Stromal cell of bone marrow (primary cell): Measurements from ENCODE around the gene ATCAY.
"Not testable (repeated sequence)": the region's sequence is repeated elsewhere in the genome, so short reads cannot be mapped to it uniquely, and the experiment has no call there.

Experiments
- DNase-seq: peaks from one replicate; pipeline ENCODE4 v3.0.0-alpha.2; 2012; ENCODE audit warnings: low read depth

The ATCAY gene

DNA sequence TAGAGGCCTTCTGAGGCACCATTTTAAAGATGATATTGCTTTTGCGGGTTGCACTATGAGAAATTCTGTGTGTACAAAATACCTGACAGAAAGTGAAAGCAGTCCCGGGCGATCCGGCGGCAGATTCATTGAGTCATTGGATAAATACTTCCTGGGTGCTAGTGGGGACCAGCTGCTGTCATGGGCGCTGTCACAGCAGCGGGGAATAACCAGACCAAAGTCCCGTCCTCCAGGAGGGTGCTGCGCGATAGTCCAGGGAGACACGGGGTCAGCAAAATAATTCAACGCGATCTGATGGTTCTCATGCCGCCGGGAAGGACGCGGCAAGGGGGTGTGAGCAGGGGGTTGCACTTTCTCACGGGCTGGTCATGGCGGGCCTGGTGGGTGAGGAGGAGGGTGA is 25.2 kb upstream of the ATCAY start:
- no peak for DNase-seq

- DNase-seq, result no peak
Observed at GRCh38 chr19:3857449-3858003, 23.0 kb upstream of the ATCAY start.

DNA sequence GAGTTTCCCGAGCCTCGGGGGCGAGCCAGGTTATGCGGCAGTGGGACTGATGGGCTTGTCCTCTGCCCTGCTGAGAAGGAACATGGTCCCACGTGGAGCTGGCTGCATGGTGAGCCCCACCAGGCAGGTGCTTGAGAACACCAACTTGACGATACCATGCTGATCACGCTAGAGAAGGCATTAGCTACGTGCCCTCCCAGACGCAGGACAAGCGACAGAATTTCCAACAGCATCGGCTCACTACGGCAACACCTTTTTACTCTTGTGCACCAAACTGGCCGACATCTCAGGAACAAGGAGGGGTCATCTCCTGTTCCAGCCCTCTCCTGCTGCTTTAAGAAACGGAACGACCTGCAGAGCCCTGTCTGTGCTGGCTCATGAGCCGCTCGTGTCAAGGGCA is 20.0 kb upstream of the ATCAY start:
- DNase-seq, result no peak

DNA sequence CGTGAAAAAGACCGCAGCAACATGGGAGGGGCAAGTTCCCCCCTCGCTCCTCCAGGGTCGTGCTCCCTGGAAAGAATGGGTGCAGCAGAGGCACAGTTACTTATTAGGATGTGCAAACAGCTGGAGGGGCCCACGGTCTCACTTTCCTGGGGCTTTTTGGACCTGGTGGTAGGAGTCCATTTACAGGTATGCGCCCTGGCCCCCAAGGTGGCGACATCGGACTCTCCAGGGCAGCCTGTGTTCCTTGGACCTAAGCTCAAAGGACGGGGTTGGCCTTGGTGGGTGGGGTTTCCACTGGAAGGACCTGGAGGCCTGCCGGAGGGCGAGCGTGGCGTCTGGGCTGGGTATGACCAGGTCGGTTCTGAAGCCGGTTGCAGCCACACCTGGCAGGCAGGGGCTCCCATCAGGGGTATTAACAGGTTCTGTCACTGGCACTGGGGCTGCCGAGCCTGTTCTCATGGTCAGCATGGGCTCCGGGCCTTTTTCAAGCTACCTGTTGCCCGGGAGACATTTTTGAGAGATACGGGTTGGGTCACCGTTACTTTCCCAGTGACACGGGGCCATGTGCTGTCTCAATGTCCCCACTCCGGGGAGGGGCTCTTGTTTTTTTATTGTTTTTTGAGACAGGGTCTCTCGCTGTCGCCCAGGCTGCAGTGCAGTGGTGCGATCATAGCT is 17.5 kb upstream of the ATCAY start:
- no peak for DNase-seq

DNA sequence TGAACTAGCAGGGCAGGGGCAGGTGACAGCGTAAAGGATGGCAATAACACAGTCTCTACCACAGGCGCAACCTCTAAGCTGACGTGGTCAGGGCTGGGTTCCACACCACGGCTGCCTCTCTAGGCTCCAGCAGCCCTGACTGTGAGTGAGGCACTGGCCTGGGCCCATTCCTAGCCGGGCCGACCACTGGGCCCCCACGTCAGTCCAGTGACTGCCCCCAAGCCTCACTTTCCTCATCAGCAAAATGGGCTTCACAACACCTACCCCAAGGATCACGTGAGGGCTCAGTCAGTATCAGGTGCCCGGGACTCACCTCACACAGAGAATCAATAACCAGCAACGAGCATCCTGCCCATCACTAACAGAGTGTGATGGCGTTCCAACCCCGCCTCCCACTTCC is 16.8 kb upstream of the ATCAY start:
- no peak for DNase-seq

GRCh38 chr19:3866910-3867638 is 13.4 kb upstream of the ATCAY start:
- no peak for DNase-seq

DNA sequence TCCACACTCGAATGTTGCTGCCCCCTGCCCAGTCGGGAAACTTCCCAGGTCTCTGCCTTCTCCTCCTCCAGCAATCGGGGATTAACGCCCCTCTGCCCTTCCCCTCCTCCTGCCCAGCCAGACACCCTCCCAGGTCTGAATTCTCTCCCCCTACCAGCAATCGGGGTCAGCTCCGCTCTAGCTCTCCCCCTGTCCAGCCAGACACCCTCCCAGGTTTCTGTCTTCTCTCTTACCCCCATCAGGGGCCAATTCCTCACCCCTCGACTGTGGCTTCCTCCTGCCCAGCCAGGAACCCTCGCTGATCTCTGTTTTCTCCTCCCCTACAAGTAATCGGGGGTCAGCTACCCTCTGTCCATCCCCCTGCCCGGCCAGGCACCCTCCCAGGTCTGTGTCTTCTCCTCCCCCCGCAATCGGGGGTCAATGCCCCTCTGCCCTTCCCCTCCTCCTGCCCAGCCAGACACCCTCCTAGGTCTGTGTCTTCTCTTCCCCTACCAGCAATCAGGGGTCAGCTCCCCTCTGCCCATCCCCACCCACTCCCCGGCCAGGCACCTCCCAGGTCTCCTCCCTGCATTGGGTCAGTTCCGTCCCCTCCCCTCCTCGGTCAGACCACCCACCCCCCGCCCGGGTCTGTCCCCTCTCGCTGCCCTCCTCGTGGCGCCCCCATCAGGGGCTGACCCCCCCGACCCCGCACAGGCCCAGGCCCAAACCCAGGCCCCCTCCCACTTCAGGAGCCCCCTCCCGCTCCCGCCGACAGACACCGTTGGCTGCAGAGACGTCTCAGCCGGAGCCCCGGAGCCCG is 12.3 kb upstream of the ATCAY start:
- no peak for DNase-seq

GRCh38 chr19:3868770-3869456 is 11.6 kb upstream of the ATCAY start, which contains the start of gene ZFR2:
Gene ZFR2 (minus strand): TSS chr19:3869038. CDS start chr19:3869017, 21 bp downstream.
- DNase-seq, result no peak

DNA sequence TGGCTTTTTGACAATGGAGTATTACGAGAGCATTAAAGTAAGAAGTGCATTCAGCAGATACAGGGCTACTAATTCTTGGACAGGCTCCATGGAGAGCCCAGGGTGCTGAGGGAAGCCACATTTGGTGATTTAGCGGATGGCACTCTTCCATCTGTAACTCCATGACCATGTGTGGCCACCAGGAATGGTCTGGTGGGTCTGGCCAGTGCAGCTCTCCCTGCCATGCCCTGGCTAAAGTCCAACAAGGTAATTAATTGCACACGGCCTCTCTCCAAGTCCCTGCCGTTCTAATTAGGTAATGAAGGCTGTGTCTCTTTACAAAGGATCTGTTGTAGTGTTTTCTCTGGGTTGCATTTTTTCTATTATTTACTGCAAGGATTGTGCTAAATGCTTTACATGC is 7.3 kb upstream of the ATCAY start:
- no peak for DNase-seq

DNA sequence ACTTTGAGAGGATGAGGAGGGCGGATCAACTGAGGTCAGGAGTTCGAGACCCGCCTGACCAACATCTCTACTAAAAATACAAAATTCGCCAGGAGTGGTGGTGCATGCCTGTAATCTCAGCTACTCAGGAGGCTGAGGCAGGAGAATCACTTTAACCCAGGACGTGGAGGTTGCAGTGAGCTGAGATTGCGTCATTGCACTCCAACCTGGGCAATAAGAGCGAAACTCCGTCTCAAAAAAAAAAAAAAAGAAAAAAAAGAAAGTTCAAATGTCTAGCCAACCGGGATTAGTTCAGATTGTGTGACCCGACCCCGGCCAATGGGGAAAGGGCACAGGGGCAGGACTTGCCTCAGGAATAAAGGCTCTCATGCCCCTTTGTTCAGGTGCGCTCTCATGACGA is 5.8 kb upstream of the ATCAY start:
- DNase-seq, result not testable (repeated sequence)

DNA sequence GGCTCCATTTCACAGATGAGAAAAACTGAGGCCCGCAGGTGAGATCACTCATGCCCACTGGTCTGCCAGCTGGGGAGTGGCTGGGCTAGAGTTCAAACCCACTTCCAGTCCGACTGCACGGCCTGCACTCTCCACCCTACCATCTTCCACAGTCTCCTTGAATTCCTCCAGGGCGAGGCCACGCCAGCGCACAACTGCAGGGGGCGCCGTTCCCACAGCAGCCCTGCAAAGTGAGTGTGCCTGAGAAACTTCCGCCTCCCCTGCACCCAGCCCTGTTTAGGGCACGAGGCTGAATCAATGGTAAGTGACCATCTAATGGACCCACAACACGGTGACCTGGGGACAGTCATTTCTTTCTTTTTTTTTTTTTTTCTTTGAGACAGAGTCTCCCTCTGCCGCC is 829 bp upstream of the ATCAY start:
- DNase-seq, result no peak

- no peak for DNase-seq
Observed at GRCh38 chr19:3881272-3882040, 971 bp downstream of the ATCAY start.

GRCh38 chr19:3882041-3882384 is 1.5 kb downstream of the ATCAY start:
- DNase-seq, result no peak

GRCh38 chr19:3890591-3890990 is 10.1 kb downstream of the ATCAY start:
- no peak for DNase-seq

DNA sequence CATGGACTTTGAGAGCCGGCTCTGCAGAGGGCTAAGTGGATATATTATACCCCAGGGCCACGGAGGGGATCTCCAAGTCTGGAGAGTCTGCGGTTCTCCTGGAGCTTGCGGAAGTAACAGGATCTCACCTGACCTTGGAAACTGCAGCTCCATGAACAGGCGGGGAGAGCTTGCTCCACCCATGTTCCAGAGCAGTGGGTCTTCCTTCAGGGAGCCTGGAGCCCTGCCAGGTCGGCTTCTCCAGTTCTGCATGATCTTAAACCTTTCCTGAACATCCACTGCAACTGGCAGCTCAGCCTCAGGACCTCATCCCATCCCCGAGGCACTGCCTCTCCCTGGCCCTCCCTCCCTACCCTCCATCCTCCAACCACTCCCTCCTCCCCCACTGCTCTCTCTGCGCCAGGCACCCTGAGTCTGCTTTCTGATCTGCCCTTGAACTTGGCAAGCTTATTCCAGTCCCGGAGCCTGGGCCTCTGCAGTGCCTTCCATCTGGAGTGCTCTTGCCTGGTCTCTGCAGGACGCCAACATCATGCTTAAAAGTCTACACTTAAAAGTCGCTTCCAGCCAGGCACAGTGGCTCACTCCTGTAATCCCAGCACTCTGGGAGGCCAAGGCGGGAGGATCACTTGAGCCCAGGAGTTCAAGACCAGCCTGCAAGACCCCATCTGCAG is 13.2 kb downstream of the ATCAY start:
- no peak for DNase-seq

DNA sequence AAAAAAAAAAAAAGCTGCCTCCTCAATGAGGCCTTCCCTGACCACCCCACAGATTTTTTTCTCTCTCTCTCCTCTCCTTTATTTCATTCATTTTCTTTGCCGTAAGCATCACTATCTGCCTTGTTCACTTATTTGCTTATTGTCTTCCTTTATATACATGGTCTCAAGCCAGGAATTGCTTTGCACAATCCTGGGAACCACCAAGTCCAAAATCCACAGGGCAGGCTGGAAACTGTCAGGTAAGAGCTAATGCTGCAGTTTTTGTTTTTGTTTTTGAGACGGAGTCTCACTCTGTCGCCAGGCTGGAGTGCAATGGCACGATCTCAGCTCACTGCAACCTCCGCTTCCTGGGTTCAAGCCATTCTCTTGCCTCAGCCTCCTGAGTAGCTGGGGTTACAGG is 14.5 kb downstream of the ATCAY start:
- not testable (repeated sequence) for DNase-seq

DNA sequence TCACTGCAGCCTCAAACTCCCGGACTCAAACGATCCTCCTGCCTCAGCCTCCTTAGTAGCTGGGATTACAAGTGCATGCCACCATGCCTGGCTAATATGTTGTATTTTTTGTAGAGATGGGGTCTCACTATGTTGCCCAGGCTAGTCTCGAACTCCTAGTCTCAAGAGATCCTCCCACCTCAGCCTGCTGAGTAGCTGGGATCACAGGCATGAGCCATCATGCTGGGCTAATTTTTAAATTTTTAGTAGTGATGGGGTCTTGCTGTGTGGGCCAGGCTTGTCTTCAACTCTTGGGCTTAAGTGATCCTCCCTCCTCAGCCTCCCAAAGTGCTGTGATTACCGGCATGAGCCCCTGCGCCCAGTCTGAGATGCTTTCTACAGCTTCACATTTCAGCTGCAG is 15.3 kb downstream of the ATCAY start:
- no peak for DNase-seq

DNA sequence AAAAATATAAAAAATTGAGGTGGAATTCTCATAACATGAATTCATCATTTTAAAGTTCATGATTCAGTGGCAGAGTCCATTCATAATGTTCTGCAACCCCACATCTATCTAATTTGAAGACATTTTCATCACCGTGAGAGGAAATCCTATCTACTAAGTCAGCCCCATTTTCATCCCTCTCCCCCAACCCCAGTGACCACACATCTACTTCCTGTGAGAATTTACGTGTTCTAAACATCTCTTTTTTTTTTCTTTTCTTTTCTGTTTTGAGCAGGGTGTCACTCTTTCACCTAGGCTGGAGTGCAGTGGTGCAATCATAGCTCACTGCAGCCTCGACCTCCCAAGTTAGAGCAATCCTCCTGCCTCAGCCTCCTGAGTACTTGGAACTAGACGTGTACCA is 17.5 kb downstream of the ATCAY start:
- DNase-seq, result no peak

- no peak for DNase-seq
Observed at GRCh38 chr19:3898426-3898825, 17.9 kb downstream of the ATCAY start.

DNA sequence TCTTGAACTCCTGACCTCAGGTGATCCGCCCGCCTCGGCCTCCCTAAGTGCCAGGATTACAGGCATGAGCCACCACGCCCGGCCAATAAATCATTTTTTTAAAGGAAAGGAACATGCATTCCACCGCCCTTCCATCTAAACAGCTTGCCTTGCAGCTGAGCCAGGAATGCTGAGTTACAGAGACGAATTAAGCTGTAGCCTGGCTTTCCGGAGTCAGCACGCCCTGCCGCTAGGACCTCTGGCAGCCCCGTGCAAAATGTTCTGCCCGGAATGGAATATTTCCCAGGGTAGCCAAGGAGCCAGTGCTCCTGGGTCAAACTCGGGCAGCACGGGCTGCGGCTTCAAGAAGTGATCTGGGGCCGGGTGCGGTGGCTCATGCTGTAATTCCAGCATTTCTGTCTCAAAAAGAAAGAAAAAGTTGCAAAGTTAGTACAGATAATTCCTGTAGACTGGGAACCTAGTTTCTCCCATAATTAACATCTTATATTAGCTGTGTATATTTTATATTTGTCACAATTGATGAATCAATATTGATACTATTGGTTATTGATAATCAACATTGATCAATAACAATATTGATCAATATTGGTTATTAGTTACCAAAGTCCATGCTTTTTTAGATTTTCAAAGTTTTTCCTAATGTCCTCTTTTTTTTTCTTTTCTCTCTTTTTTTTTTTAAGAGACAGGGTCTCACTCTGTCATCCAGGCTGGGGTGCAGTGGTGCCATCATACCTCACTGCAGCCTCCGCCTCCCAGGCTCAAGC is 19.2 kb downstream of the ATCAY start:
- DNase-seq, result no peak
